Cerebellar cortex (tissue), 1 donor: Measurements from ENCODE around the gene TAF11L12.
"Not testable (repeated sequence)": the region's sequence is repeated elsewhere in the genome, so short reads cannot be mapped to it uniquely, and the experiment has no call there.

Source experiments
- DNase-seq: peaks from one replicate; pipeline ENCODE4 v3.0.0-alpha.2; 2015; ENCODE audit warnings: low spot score

TAF11L12 gene

DNA sequence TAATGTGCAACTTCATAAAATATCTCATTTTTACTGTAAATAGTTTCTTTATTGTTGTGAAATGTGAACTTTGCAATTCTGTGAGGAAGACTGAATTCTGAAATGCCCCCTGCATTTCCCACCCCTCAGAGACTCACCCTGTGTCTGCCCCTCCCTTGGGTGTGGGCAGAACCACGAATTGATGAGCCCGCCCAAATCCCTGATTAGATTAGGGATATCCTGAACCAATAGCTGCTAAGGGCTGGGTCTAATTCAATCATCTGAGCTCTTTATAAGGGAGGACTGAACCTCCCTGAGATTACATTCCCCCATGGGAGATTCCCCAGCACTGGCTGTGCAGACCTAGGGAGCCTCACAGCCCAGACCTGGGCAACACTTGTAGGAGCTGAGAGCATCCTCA is at the start of gene TAF11L12:
TAF11L12 (plus strand) TSS at position 301 of the 400 bp plus-strand sequence.
- DNase-seq, result not testable (repeated sequence)

DNA sequence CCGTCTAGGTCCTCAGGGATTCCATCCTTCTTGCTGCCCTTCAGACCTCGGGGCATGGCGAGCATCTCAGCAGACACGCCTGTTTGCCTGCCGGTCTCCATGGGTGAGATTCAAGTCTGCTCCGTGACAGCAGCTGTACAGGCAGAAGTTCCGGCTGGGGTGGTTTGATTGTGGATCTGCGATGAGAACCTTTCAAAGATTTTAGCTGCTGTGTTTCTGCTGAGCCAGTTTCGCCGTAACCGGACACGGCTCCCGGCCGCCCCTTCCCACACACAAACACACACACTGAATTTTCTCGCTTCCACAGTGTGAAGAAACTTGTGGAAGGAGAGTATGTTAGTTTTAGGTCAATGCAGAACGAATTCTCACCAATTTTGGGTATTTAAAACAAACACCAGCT is 24.5 kb upstream of the TAF11L12 start, which contains the start of gene TAF11L7:
TAF11L7 (minus strand) TSS at position 101 of the 400 bp plus-strand sequence.
- DNase-seq, result not testable (repeated sequence)

DNA sequence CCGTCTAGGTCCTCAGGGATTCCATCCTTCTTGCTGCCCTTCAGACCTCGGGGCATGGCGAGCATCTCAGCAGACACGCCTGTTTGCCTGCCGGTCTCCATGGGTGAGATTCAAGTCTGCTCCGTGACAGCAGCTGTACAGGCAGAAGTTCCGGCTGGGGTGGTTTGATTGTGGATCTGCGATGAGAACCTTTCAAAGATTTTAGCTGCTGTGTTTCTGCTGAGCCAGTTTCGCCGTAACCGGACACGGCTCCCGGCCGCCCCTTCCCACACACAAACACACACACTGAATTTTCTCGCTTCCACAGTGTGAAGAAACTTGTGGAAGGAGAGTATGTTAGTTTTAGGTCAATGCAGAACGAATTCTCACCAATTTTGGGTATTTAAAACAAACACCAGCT is 19.3 kb upstream of the TAF11L12 start, which contains the start of gene TAF11L8:
TAF11L8 (minus strand) TSS at position 101 of the 400 bp plus-strand sequence.
- DNase-seq, result not testable (repeated sequence)

DNA sequence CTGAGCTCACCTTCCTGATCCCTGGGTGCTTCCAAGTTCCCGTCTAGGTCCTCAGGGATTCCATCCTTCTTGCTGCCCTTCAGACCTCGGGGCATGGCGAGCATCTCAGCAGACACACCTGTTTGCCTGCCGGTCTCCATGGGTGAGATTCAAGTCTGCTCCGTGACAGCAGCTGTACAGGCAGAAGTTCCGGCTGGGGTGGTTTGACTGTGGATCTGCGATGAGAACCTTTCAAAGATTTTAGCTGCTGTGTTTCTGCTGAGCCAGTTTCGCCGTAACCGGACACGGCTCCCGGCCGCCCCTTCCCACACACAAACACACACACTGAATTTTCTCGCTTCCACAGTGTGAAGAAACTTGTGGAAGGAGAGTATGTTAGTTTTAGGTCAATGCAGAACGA is 15.9 kb upstream of the TAF11L12 start, which contains the start of gene TAF11L9:
TAF11L9 (minus strand) TSS at position 140 of the 400 bp plus-strand sequence.
- DNase-seq, result not testable (repeated sequence)

DNA sequence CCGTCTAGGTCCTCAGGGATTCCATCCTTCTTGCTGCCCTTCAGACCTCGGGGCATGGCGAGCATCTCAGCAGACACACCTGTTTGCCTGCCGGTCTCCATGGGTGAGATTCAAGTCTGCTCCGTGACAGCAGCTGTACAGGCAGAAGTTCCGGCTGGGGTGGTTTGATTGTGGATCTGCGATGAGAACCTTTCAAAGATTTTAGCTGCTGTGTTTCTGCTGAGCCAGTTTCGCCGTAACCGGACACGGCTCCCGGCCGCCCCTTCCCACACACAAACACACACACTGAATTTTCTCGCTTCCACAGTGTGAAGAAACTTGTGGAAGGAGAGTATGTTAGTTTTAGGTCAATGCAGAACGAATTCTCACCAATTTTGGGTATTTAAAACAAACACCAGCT is 12.5 kb upstream of the TAF11L12 start, which contains the start of gene TAF11L10:
TAF11L10 (minus strand) TSS at position 101 of the 400 bp plus-strand sequence.
- DNase-seq, result not testable (repeated sequence)

DNA sequence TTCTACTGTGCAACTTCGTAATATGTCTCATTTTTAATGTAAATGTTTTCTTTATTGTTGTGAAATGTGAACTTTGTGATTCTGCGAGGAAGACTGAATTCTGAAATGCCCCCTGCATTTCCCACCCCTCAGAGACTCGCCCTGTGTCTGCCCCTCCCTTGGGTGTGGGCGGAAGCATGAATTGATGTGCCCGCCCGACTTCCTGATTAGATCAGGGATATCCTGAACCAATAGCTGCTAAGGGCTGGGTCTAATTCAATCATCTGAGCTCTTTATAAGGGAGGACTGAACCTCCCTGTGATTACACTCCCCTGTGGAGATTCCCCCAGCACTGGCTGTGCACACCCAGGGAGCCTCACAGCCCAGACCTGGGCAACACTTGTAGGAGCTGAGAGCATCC is 6.3 kb upstream of the TAF11L12 start, which contains the start of gene TAF11L11:
TAF11L11 (plus strand) TSS at position 304 of the 400 bp plus-strand sequence.
- DNase-seq, result not testable (repeated sequence)

DNA sequence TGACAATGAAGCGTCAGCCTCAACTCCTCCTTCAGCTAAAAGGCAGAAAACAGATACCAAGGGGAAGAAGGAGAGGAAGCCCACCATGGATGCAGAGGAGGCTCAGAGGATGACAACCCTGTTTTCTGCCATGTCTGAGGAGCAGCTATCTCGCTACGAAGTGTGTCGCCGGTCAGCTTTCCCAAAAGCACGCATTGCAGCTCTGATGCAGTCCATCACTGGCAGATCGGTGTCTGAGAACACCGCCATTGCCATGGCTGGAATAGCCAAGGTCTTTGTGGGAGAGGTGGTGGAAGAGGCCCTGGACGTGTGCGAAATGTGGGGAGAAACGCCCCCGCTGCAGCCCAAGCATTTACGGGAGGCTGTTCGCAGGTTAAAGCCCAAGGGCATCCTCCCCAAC is 5.2 kb upstream of the TAF11L12 start:
- DNase-seq, result no peak

DNA sequence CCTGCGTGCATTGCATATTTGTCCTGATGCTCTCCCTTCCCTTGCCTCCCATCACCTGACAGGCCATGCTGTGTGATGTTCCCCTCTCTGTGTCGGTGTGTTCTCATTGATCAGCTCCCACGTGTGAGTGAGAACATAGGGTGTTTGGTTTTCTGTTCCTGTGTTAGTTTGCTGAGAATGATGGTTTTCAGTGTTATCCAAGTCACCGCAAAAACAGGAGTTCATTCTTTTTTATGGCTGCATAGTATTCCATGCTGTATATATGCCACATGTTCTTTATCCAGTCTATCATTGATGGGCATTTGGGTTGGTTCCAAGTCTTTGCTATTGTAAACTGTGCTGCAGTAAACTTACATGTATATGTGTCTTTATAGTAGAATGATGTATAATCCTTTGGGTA is 2.7 kb upstream of the TAF11L12 start:
- DNase-seq, result not testable (repeated sequence)

DNA sequence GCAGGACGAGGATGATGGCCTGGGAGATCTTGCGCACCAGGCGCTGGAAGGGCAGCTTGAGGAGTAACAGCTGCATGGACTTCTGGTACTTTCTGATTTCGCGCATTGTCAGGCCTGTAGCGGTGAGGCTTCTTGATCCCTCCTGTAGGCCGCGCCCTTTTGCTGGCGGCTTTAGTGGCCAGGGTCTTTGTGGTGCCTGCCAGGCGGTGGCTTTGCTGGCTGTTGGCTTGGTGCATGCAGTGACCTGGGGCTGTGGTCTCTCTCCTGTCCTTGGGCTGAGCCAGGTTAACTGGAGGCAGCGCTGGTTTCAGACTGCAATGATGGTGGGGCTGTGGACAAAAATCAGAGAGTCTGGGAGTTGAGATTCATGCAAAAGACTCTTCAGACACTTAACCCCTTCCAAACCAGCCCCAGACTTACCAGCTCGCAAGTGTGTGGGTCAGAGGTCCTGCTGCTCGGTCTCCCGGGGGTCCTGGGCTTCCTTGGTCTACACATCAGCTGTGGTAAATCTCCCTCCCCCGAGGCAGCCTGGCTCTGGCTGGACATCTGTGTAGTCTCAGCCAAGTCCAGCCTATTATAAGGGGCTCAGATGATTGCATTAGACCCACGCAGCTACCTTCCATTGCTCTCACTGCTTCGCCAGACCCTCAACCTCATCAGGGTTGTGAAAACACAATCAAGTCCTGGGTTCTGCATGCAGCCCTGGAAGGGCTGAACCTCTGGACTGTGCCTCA is 4.8 kb downstream of the TAF11L12 start:
- no peak for DNase-seq

DNA sequence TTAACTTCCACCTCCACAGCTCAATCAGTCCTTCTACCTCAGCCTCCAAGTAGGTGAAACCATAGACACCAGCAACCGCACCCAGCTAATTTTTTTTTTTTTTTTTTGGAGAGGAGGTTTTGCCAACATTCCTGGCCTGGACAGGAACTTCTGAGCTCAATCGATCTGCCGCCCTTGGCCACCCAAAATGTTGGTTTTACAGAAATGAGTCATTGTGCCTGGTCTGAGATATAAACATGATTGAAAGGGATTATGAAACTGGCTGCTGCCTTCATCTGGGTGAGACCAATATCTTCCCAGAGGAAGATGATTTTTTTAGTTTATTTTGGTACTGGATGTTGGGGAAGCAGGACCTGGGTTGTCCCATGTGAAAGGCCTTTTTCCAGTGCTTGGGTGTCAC is 9.2 kb downstream of the TAF11L12 start:
- no peak for DNase-seq

DNA sequence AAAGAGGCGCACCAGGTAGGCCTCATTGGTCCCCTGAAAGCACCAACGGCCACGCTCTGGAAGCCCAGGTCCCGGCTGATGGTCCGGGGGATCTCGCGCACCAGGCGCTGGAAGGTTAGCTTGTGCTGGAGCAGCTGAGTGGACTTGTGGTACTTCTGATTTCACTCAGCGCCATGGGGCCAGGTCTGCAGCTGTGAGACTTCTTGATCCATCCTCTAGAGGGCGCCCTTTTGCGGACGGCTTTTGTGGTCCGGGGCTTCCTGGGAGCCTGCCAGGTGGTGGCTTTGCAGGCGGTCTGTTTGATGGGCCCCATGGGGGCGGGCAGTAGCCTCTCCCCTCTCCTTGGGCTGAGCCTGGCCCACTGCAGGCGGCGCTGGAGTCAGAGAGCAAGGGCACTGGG is 10.4 kb downstream of the TAF11L12 start:
- DNase-seq, result no peak

DNA sequence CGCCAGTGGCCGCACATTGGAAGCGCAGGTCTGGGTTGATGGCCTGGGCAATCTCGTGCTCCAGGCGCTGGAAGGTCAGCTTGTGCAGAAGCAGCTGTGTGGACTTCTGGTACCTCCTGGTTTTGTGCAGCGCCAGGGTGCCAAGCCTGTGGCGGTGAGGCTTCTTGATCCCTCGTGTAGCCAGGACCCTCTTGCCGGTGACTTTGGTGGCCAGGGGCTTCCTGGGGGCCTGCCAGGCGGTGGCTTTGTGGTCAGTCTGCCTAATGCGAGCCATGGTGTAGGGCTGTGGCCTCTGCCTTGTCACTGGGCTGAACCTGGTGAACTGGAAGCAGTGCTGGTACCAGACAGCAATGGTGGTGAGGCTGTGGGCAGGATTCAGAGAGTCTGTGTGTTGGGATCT is 15.5 kb downstream of the TAF11L12 start:
- no peak for DNase-seq

DNA sequence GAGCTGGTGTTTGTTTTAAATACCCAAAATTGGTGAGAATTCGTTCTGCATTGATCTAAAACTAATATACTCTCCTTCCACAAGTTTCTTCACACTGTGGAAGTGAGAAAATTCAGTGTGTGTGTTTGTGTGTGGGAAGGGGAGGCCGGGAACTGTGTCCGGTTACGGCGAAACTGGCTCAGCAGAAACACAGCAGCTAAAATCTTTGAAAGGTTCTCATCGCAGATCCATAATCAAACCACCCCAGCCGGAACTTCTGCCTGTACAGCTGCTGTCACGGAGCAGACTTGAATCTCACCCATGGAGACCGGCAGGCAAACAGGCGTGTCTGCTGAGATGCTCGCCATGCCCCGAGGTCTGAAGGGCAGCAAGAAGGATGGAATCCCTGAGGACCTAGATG is 21.6 kb downstream of the TAF11L12 start, which contains the start of gene TAF11L13:
TAF11L13 (plus strand) TSS at position 301 of the 400 bp plus-strand sequence.
- not testable (repeated sequence) for DNase-seq

DNA sequence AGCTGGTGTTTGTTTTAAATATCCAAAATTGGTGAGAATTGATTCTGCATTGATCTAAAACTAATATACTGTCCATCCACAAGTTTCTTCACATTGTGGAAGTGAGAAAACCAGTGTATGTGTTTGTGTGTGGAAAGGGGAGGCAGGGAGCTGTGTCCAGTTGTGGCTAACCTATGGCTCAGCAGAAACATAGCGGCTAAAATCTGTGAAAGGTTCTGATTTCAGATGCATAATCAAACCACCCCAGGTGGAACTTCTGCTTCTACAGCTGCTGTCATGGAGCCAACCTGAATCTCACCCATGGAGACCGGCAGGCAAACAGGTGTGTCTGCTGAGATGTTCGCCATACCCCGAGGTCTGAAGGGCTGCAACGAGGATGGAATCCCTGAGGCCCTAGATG is 24.0 kb downstream of the TAF11L12 start, which contains the start of gene TAF11L14:
TAF11L14 (plus strand) TSS at position 301 of the 400 bp plus-strand sequence.
- no peak for DNase-seq

DNA sequence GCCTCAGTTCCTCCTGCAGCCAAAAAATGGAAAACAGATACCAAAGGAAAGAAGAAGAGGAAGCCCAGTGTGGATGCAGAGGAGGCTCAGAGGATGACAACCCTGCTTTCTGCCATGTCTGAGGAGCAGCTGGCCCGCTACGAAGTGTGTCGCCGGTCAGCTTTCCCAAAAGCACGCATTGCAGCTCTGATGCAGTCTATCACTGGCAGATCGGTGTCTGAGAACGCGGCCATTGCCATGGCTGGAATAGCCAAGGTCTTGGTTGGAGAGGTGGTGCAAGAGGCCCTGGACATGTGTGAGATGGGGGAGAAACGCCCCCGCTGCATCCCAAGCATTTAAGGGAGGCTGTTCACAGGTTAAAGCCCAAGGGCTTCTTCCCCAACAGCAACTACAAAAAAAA is 39.0 kb downstream of the TAF11L12 start:
- not testable (repeated sequence) for DNase-seq

DNA sequence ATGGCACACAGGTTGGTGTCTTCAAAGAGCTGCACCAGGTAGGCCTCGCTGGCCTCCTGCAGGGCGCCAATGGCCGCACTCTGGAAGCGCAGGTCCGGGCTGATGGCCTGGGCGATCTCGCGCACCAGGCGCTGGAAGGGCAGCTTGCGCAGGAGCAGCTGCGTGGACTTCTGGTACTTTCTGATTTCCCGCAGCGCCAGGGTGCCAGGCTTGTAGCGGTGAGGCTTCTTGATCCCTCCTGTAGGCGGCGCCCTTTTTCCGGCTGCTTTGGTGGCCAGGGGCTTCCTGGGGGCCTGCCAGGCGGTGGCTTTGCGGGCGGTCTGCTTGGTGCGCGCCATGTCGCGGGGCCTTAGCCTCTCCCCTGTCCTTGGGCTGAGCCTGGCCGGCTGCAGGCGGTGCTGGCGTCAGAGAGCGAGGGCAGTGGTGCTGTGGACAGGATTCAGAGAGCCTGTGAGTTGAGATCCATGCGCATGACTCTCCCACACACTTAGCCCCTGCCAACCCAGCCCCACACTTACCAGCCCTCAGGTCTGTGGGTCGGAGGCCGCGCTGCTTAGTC is 45.1 kb downstream of the TAF11L12 start:
- not testable (repeated sequence) for DNase-seq

DNA sequence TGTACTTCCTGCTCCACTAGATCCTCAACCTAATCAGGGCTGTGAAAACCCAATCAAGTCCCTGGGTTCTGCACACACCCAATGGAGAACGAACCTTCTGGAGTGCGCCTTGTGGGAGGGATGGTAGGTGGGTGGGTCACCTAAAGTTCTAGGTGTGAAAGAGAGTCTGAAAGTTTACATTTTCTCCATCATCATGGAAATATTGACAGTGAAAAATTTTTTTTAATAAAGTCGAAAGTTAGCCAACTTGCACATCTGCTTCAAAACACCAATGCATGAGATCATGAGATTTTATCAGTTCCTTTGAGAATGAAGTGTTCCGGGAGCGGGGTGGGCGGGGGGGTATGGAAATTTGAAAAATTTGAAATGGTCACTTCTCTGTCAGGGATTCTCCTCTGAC is 45.7 kb downstream of the TAF11L12 start:
- DNase-seq, result no peak
